NT2/D1 (cell line): ENCODE results near the gene DNAI2.

Experiments used
- DNase-seq: peaks from one replicate; pipeline ENCODE4 v3.0.0-alpha.2; 2011; ENCODE audit warnings: low read depth, low spot score
- H3K27me3 ChIP-seq: 2 replicates; pipeline ENCODE4 v1.6.0; 2011; ENCODE audit warnings: mild to moderate bottlenecking; ENCODE audit not compliant: insufficient read length, insufficient read depth
- H3K36me3 ChIP-seq: 2 replicates; pipeline ENCODE4 v1.6.1; 2011; ENCODE audit warnings: mild to moderate bottlenecking, low read length, mixed read lengths; ENCODE audit not compliant: insufficient read depth, insufficient read length
- H3K4me1 ChIP-seq: 2 replicates; pipeline ENCODE4 v1.5.1; 2011; ENCODE audit not compliant: insufficient read depth, insufficient read length
- H3K4me3 ChIP-seq: 2 replicates; pipeline ENCODE4 v1.5.1; 2011; ENCODE audit warnings: low read depth; ENCODE audit not compliant: insufficient read length
- H3K9ac ChIP-seq: 2 replicates; pipeline ENCODE4 v1.6.0; 2011; ENCODE audit warnings: low read depth; ENCODE audit not compliant: insufficient read length
- H3K9me3 ChIP-seq: 2 replicates; pipeline ENCODE4 v1.5.1; 2011; ENCODE audit warnings: mild to moderate bottlenecking, low read length; ENCODE audit not compliant: insufficient read depth
- SUZ12 ChIP-seq: IDR thresholded peaks from 2 replicates; pipeline ENCODE4 v1.6.1; 2011; ENCODE audit not compliant: insufficient read length, insufficient read depth; ENCODE audit errors: extremely low read depth
- YY1 ChIP-seq: IDR thresholded peaks from 2 replicates; pipeline ENCODE4 v1.6.1; 2011; ENCODE audit not compliant: insufficient read length, insufficient read depth
- ZNF274 ChIP-seq: IDR thresholded peaks from 2 replicates; pipeline ENCODE4 v1.6.1; 2011; ENCODE audit warnings: mild to moderate bottlenecking, low read depth, low read length

DNAI2 gene, protein sequence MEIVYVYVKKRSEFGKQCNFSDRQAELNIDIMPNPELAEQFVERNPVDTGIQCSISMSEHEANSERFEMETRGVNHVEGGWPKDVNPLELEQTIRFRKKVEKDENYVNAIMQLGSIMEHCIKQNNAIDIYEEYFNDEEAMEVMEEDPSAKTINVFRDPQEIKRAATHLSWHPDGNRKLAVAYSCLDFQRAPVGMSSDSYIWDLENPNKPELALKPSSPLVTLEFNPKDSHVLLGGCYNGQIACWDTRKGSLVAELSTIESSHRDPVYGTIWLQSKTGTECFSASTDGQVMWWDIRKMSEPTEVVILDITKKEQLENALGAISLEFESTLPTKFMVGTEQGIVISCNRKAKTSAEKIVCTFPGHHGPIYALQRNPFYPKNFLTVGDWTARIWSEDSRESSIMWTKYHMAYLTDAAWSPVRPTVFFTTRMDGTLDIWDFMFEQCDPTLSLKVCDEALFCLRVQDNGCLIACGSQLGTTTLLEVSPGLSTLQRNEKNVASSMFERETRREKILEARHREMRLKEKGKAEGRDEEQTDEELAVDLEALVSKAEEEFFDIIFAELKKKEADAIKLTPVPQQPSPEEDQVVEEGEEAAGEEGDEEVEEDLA

DNA sequence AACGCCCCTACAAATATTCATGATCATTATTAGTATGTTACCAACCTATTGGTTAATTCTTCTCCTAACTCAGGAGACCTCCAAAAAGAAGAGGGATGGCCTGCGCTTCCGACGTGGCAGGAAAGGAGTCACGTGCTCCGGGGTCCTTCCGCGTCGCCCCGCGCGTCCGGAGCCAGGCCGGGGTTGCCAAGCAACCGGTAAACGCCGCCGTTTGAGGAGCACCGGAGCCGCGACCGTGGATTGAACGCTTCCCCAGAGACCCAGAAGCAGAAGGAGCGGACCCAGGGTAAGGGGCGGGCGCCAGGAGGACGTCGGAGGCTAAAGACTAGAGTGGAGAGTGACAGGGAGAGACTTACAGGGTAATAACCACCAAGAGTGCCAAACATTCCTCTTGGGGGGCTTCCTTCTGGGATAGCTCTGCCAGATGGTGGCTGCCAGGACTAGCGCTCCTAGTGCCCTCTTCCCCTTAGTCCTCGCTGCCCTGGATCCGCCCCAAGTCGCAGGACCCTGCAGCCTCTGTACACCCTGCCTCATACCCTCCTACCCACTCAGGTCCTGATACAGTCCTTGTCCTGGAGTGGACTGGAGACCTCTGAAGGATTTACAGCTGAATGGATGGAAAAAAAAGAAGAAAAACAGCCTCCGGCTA lies at the start of gene DNAI2:
DNAI2 (plus strand) TSS at position 175 of the 649 bp plus-strand sequence. CDS start 7,584 bp downstream, outside the sequence.
- Histone ChIP-seq H3K9me3 (no peaks in the 10 kb centered on the region), H3K4me1 (peaks cover 31% of the 10 kb centered on the region), H3K36me3 (no peaks in the 10 kb centered on the region), H3K4me3 (no peak within 1 kb of the TSS), H3K27me3 (peaks cover 12% of the 10 kb centered on the region), H3K9ac (peak within 1 kb of the TSS; percentile 7)
- no peak for TF ChIP-seq ZNF274
- TF ChIP-seq YY1: no peak
- TF ChIP-seq SUZ12: no peak
- DNase-seq: no peak

DNA sequence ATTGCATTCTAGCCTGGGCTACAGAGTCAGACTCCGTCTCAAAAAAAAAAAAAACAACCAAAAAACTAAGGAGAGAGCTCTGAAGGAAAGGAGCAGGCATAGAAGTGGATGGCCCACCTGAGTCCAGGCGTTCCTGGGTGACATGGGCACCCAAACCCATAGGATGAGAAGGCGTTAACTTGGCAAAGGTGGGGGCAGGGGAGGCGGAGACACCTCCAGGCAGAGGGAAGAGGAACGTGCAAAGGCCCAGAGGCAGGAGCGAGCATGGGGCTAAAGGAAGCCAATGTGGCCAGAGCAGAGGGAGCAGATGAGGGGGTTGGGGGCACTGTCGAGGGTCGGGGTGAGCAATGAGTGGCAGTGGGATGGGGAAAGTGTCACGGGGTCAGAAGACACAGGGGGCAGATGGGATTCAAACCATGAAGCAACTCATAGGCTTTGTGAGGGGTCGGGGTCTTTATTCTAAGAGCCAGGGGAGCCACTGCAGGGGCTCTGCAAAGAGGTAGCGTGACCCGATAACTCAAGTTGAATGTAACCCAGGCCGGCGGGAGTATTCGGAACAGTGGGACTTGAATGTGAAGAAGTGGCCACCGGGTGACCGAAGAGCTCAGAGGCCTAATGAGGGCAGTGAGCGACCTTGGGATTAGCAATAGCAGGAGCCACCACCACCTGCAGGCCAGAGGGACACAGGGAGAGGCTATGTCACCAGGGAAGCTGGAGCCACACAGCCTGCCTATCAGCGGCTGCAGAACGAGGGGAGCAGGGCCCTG lies 48.9 kb upstream of the DNAI2 start:
- no peaks in the 10 kb centered on the region for H3K27me3 ChIP-seq
- no peak overlapping the region for H3K9ac ChIP-seq
- no peak overlapping the region for H3K4me3 ChIP-seq
- peaks cover 3% of the 10 kb centered on the region for H3K36me3 ChIP-seq
- peaks cover 10% of the 10 kb centered on the region for H3K4me1 ChIP-seq
- DNase-seq: no peak
- H3K9me3 ChIP-seq: no peaks in the 10 kb centered on the region
- TF ChIP-seq ZNF274 (no peak), SUZ12 (no peak), YY1 (no peak)

DNA sequence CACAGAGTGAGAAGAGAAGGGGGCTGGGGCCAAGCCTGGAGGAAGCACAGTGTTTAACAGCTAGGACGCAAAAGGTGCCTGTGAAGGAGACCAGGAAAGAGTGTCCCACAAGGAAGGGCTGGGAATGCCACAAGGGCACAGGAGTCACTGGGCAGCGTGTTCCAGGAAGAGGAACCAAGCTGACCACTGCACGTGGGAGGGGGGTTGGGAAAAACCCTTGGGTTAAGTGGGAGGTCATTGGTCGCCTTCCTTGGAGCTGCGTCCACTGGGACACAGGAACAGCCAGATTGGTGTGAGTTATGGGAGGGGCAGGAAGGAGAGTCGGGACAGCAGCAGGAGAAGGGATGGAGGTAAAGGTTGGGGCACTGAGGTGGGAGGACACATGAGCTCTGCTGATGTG lies 47.8 kb upstream of the DNAI2 start:
- Histone ChIP-seq H3K9ac (no peak overlapping the region), H3K36me3 (peaks cover 3% of the 10 kb centered on the region), H3K4me1 (peaks cover 10% of the 10 kb centered on the region), H3K27me3 (no peaks in the 10 kb centered on the region), H3K9me3 (no peaks in the 10 kb centered on the region), H3K4me3 (no peak overlapping the region)
- no peak for DNase-seq
- TF ChIP-seq YY1 (no peak), ZNF274 (no peak), SUZ12 (no peak)

DNA sequence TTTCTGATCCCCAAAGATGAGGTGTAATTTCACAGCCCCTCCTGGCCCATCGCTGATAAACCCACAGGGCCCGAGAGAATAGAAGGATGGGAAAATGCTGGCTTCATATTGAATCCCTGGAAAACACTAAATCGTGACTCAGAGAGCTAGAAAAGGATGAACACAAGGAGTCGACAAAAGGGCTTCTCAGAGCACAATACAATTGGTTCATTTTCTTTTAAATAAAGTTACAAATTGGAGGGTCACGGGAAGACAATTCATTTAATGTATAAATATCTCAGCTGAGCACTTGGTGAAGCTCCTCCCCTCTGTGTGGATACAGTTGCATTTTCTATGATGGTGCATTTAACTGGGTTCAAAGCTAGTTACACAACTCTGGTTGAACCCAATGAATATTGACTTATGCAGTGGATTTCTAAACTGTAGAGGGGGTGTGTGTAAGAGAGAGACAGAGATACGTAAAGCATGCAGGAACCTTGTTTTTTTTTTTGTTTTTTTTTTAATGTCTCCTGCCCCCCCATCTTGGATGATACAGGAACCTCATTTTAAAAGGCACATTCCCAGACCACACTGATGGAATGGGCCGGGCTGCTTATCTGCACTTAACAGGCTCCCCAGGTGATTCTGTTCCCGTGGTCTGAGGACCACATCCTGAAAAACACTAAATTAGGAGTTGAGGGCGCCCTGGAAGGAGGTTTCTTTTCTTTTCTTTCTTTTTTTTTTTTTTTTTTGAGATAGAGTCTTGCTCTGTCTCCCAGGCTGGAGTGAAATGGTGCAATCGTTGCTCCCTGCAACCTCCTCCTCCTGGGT lies 46.6 kb upstream of the DNAI2 start:
- no peaks in the 10 kb centered on the region for H3K9me3 ChIP-seq
- no peaks in the 10 kb centered on the region for H3K27me3 ChIP-seq
- H3K4me3 ChIP-seq: no peak overlapping the region
- no peak overlapping the region for H3K9ac ChIP-seq
- TF ChIP-seq SUZ12: no peak
- TF ChIP-seq YY1: no peak
- no peak for TF ChIP-seq ZNF274
- H3K4me1 ChIP-seq: peaks cover 19% of the 10 kb centered on the region
- peaks cover 3% of the 10 kb centered on the region for H3K36me3 ChIP-seq
- no peak for DNase-seq

DNA sequence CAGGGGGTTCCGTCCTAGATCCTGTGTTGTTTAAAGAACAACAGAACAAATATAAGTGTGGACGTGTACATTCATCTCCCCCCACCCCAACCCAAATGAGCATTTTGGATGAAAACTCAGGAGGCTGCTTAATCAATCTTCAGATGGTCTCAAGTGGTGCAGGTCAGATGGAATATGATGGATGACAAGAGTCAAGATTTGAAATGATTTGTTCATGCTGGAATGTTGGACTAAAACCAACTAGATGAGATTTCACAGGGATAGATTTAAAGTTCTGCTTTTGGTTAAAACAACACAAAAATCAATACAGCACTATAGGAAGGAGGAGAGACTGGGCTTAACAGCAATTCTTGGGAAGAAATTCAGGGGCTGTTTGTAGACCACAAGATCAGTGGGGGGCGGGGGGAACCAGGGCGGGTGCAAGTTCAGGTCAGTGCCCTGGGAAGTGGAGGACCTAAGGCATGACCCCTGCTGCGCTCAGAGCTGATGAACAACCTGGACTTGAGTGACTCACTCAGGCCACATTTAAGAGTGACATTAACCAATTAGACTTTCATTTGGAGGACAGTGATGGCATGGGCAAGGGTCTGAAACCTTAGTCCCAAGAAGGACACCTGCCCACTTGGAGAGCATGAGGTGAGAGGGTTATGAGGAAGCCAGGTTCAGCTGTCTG lies 45.6 kb upstream of the DNAI2 start:
- TF ChIP-seq YY1 (no peak), SUZ12 (no peak), ZNF274 (no peak)
- H3K27me3 ChIP-seq: no peaks in the 10 kb centered on the region
- no peaks in the 10 kb centered on the region for H3K9me3 ChIP-seq
- peaks cover 3% of the 10 kb centered on the region for H3K36me3 ChIP-seq
- H3K4me1 ChIP-seq: peaks cover 21% of the 10 kb centered on the region
- H3K9ac ChIP-seq: no peak overlapping the region
- no peak for DNase-seq
- H3K4me3 ChIP-seq: no peak overlapping the region

DNA sequence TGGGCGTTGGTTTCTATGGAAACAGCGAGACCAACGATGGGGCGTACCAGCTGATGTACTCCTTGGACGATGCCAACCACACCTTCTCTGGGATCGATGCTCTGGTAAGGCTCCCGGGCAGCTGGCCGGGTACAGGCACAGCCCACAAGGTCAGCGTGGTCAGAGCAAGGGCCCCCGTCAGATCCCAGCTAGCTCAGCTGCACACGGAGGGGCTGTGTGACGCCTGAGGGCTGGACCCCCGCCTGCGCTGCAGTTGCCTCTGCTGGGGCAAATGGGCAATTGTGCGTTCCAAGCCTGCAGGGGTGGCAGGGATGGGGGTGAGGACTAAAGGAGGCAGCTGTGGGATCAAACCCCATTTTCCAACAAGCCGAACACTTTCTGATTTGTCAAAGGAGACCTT lies 43.1 kb upstream of the DNAI2 start:
- peaks cover 20% of the 10 kb centered on the region for H3K4me1 ChIP-seq
- no peak for DNase-seq
- TF ChIP-seq ZNF274 (no peak), YY1 (no peak), SUZ12 (no peak)
- peaks cover 3% of the 10 kb centered on the region for H3K36me3 ChIP-seq
- H3K9me3 ChIP-seq: no peaks in the 10 kb centered on the region
- H3K9ac ChIP-seq: no peak overlapping the region
- H3K27me3 ChIP-seq: no peaks in the 10 kb centered on the region
- no peak overlapping the region for H3K4me3 ChIP-seq
